ENCODE results near the gene ZNG1C.
"Not testable (repeated sequence)": the region's sequence is repeated elsewhere in the genome, so short reads cannot be mapped to it uniquely, and the experiment has no call there.

Gene ZNG1C

DNA sequence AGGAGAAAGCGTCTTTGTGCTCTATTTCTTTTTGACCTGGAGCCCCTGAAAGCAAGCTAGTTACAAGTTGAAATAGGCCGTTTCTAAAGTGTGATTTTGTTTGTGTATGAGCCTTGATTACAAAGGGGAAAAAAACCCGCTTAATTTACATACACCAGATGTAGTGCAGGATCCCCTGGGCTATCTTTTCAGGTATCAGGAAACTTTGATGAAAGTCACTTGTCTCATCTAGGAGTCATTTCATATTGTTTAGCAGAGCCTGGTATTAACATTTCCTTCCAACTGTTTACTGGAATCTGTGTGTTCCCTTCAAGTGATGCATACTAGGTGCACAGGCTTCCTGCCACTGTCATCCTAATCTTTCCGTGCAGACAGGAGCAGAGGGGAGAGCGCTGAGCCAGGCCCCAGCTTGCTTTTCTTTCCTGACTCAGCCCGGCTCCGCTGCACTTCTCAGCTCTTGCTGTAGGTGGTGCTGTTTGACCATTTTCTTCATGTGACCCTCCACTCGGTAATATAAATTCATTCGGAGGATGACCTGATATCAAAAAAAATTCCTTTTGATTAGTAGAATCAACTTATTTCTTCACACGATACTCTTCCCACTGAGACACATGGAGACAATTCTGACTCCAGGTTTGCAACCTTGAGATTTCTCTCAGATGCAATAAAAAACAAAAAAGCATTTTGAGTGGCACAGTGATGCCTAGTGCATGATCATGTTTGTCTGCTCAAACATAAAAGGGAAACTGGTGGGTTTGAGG, 100.7 kb downstream of the ZNG1C start:
- DNase-seq (ENCODE audit: low spot score), result not testable (repeated sequence)

DNA sequence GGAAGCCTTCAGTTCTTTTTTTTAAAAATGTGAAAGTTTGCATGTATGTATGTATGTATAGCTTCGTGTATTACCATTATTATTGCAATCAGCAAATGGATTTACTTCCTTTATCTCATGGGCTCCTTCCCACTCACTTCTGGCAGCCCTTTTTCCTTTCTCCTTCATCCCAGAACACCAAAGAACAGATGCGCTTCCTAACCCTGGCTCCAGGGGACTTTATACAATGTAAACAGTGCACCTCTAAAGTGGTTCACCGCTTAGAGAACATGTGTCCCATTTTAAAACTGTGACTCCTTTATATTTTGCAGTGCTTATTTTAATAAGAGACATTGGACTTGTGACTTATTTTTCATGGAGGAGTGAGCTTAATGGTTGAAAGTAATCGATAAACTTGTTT, 101.5 kb downstream of the ZNG1C start:
- not testable (repeated sequence) for DNase-seq (ENCODE audit: low spot score)

DNA sequence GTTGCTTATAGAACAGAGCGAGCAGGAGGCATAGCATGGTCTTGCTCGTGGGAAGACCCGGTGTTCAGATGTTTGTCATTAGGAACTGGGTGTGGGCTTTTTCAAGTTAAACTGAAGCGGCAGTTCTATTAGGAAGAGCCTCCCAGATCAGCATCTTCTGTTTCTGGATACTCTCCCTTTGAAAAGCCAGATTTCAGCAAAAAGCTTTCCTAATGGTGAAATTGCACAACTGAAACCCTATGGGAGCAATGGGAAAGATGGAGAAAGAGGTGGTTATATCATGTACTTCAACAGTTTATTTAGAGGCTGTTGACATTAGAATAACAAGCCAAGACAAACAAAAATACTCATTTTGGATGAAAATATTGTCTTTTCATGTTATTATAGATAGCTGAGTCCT, 102.2 kb downstream of the ZNG1C start:
- DNase-seq (ENCODE audit: low spot score), result not testable (repeated sequence)

All from cerebellar cortex (tissue), 1 donor.